ENCODE data around the gene DMD.

Gene DMD

GRCh38 chrX:31224381-31225012 lies 1986.9 kb downstream of the DMD start:
- Histone ChIP-seq H3K27ac (no peak overlapping the region), H4K20me1 (no peaks in the 10 kb centered on the region; the same call in 1 of the 2 replicates), H3K36me3 (peaks cover 9% of the 10 kb centered on the region; the same call in 1 of the 2 replicates), H3K4me1 (peaks cover 8% of the 10 kb centered on the region; the same call in 1 of the 2 replicates), H3K4me3 (no peak overlapping the region), H3K27me3 (peaks cover 91% of the 10 kb centered on the region), H3K9me3 (peaks cover 5% of the 10 kb centered on the region; the same call in 1 of the 2 replicates), H3K4me2 (no peak overlapping the region), H3K9ac (no peak overlapping the region)
- TF ChIP-seq Cebpa-rat (IDR thresholded peaks at IDR 0.05) = no peak

DNA sequence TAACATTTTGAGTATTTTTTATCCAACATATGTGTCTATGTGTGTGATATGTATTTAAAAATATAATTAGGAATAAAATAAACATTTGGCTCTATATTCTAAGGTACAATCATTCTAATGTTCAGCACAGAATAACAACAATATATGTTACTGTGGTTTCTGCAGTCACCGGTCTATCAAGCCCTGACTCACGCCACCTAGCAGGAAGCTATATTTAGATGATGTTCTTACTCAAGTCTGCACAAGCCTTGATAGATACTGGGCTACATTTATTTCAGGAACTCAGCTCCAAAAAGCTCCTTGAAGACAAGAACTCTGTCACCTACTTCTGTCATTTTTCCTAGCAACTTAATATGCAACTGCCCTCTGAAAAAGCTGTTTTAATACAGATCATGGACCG lies 1987.5 kb downstream of the DMD start:
- Histone ChIP-seq H3K9ac (no peak overlapping the region), H3K4me1 (peaks cover 8% of the 10 kb centered on the region; the same call in 1 of the 2 replicates), H3K9me3 (peaks cover 10% of the 10 kb centered on the region; the same call in 1 of the 2 replicates), H3K4me3 (no peak overlapping the region), H3K4me2 (no peak overlapping the region), H3K27me3 (peaks cover 91% of the 10 kb centered on the region), H4K20me1 (no peaks in the 10 kb centered on the region; the same call in 1 of the 2 replicates), H3K36me3 (peaks cover 9% of the 10 kb centered on the region; the same call in 1 of the 2 replicates), H3K27ac (no peak overlapping the region)
- no peak for TF ChIP-seq Cebpa-rat (IDR thresholded peaks at IDR 0.05)

DNA sequence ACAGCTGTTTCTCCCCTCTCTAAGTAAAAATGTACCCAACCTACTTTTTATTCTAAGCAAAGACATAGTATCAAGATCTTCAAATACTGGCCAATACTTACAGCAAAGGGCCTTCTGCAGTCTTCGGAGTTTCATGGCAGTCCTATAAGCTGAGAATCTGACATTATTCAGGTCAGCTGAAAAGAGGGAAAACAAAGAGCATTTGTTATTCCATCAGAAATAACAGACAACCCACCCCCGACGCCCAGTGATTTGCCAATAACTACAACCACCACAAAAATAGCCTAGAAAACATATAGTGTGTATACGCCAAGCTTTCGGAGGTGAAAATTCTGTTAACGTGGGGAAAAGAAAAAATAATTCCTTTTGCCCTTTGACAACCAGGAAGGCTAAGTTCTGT lies 1988.4 kb downstream of the DMD start:
- H3K4me1 ChIP-seq = peaks cover 8% of the 10 kb centered on the region; the same call in 1 of the 2 replicates
- H4K20me1 ChIP-seq = no peaks in the 10 kb centered on the region
- no peak for TF ChIP-seq Cebpa-rat (IDR thresholded peaks at IDR 0.05)

DNA sequence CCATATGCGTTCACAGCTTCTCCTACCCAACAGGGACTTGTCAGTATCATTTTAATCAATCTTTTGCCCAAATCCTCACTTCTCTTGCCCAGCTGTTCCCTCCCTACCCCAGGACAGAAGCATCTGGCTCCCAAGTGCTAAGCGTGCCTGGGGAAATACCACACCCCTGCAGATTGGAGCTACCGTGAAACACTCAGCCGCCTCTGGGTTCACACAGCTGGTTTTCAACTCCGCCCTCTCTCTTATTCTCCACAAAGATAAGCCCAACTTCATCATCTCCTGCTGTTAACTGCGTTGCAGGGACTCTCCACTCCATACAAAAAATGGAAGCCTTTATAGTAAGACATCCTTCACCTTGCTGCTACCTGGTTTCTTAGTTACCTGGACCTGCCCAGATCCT lies 1992.2 kb downstream of the DMD start:
- Histone ChIP-seq H3K4me2 (no peak overlapping the region), H4K20me1 (0 out of 2 replicates have a peak, but pooled peaks cover 10% of the 10 kb centered on the region), H3K27ac (no peak overlapping the region), H3K4me1 (peaks cover 17% of the 10 kb centered on the region; the same call in 1 of the 2 replicates), H3K27me3 (peaks cover 83% of the 10 kb centered on the region), H3K4me3 (no peak overlapping the region), H3K9ac (no peak overlapping the region), H3K36me3 (peaks cover 5% of the 10 kb centered on the region; the same call in 1 of the 2 replicates), H3K9me3 (peaks cover 6% of the 10 kb centered on the region; the same call in 1 of the 2 replicates)
- TF ChIP-seq Cebpa-rat (IDR thresholded peaks at IDR 0.05) = no peak

More for the DNA sequence above, 1988.4 kb downstream of the DMD start:
- Histone ChIP-seq H3K9ac (no peak overlapping the region), H3K9me3 (peaks cover 10% of the 10 kb centered on the region; the same call in 1 of the 2 replicates), H3K4me3 (no peak overlapping the region), H3K27ac (no peak overlapping the region), H3K4me2 (no peak overlapping the region), H3K27me3 (peaks cover 90% of the 10 kb centered on the region), H3K36me3 (peaks cover 9% of the 10 kb centered on the region; the same call in 1 of the 2 replicates)

- peak overlapping the region; percentile 10; the same call in 1 of the 2 replicates for H3K4me2 ChIP-seq
- peaks cover 35% of the 10 kb centered on the region for H3K4me1 ChIP-seq
- peaks cover 5% of the 10 kb centered on the region; the same call in 1 of the 2 replicates for H3K36me3 ChIP-seq
- H3K4me3 ChIP-seq = no peak overlapping the region
- no peak overlapping the region for H3K27ac ChIP-seq
- H3K9ac ChIP-seq = no peak overlapping the region
- H4K20me1 ChIP-seq = peaks cover 15% of the 10 kb centered on the region; the same call in 1 of the 2 replicates
- TF ChIP-seq Cebpa-rat (IDR thresholded peaks at IDR 0.05) = no peak
- H3K27me3 ChIP-seq = peaks cover 79% of the 10 kb centered on the region
- H3K9me3 ChIP-seq = peaks cover 6% of the 10 kb centered on the region; the same call in 1 of the 2 replicates
Measured at GRCh38 chrX:31217084-31217483, 1994.3 kb downstream of the DMD start.

DNA sequence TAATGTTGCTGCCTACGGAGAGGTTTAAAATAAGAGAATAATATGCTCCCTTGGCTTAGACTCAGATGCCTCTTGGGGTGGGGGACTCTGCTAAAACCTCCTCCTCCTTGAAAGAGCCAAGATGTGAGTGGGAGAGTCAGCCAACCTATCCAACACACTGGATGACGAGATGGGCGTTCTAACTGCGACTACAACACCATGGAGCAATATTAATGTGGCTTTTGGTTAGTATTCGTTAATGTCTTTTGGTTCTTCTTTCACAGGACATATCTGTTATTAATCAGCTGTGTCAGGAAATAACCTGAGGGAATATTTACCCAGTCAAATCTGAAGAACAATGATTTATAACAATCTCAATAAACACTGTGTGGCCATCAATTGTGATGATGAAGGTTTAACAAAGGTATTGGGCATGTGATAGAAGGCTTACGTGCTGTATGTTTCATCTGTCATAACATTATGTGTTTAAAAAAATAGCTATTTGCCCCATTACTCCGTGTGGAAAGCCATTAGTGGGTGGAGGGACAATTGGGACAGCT lies 1996.0 kb downstream of the DMD start:
- no peak overlapping the region for H3K4me3 ChIP-seq
- peaks cover 15% of the 10 kb centered on the region; the same call in 1 of the 2 replicates for H4K20me1 ChIP-seq
- peaks cover 3% of the 10 kb centered on the region; the same call in 1 of the 2 replicates for H3K36me3 ChIP-seq
- no peak overlapping the region for H3K27ac ChIP-seq
- H3K4me1 ChIP-seq = peaks cover 42% of the 10 kb centered on the region
- peaks cover 78% of the 10 kb centered on the region for H3K27me3 ChIP-seq
- H3K9me3 ChIP-seq = peaks cover 6% of the 10 kb centered on the region; the same call in 1 of the 2 replicates
- no peak overlapping the region for H3K4me2 ChIP-seq
- TF ChIP-seq Cebpa-rat (IDR thresholded peaks at IDR 0.05) = no peak
- no peak overlapping the region for H3K9ac ChIP-seq

DNA sequence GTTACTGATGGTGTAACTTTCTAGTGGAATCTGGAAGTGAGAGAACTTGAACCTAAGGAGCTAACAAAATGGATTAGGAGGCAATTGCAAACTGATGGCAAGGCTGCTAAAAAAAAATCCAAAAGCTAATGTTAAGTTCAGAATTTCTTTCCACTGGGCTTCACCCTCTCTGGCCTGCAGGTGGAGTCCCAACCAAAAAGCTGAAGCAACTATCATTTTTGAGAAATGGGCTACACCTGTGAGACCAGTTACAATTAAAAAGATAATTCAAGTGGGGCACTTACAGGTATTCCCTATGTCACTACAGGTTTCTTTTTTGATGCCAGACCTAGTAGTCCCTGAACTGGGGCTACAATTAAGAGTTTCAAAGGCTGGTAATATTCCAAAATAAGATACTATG lies 1997.4 kb downstream of the DMD start:
- Histone ChIP-seq H3K36me3 (peaks cover 6% of the 10 kb centered on the region), H3K4me2 (no peak overlapping the region), H4K20me1 (peaks cover 15% of the 10 kb centered on the region; the same call in 1 of the 2 replicates), H3K4me1 (peaks cover 42% of the 10 kb centered on the region), H3K27ac (no peak overlapping the region), H3K4me3 (no peak overlapping the region), H3K27me3 (peaks cover 78% of the 10 kb centered on the region), H3K9ac (no peak overlapping the region), H3K9me3 (no peaks in the 10 kb centered on the region)
- no peak for TF ChIP-seq Cebpa-rat (IDR thresholded peaks at IDR 0.05)

DNA sequence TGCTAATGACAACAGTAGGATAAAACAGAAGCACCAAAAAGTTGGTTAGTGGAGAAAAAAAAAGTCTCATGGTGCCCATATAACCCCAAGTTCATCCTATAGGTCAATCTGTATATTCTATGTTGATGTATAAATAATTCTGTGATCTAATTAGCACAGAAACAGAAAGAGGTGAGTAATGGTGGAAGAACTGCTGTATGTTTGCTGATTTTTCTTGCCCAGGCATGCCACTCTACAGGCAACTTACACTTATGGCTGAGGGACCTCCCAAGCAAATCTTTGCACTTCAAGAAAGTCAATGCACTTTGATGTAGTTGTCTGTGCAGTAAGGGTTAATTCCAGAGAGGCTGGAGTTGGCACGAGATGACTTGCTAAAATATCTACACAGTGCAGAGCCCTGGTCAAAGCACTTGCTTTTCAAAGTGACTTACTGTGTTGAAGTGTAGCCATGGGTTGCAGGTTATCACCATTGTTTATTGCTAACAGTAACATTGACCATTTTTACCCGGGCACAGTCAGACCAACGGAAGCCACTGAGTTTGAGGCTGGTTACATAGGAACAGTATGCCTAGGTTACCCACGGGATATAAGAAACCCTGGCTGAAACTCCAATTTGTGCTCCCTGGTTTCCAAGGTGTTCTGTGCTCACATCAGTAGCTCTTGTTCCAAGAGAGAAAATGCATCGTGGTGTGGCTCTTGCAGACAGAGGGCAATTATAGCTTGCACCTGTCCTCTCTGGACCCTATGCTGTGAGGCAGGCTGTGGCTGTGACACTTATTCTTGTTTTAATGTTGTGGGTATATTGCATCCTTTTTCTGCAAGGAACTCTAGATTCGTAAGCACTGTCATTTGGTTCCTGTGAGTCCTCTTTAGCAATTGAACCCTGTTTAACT lies 1998.2 kb downstream of the DMD start:
- peaks cover 13% of the 10 kb centered on the region for H3K36me3 ChIP-seq
- H3K4me3 ChIP-seq = no peak overlapping the region

GRCh38 chrX:31209005-31209628 lies 2002.2 kb downstream of the DMD start:
- H3K27me3 ChIP-seq = peaks cover 91% of the 10 kb centered on the region

More for the DNA sequence above, 1998.2 kb downstream of the DMD start:
- peaks cover 15% of the 10 kb centered on the region; the same call in 1 of the 2 replicates for H4K20me1 ChIP-seq
- H3K4me2 ChIP-seq = no peak overlapping the region
- H3K9ac ChIP-seq = no peak overlapping the region
- H3K27me3 ChIP-seq = peaks cover 78% of the 10 kb centered on the region
- no peak overlapping the region for H3K27ac ChIP-seq
- H3K9me3 ChIP-seq = no peaks in the 10 kb centered on the region
- no peak for TF ChIP-seq Cebpa-rat (IDR thresholded peaks at IDR 0.05)
- peaks cover 42% of the 10 kb centered on the region for H3K4me1 ChIP-seq

More at GRCh38 chrX:31209005-31209628, 2002.2 kb downstream of the DMD start:
- no peak overlapping the region for H3K4me2 ChIP-seq
- H3K9ac ChIP-seq = no peak overlapping the region
- H3K9me3 ChIP-seq = no peaks in the 10 kb centered on the region
- no peak for TF ChIP-seq Cebpa-rat (IDR thresholded peaks at IDR 0.05)
- peaks cover 37% of the 10 kb centered on the region for H3K36me3 ChIP-seq
- H3K4me1 ChIP-seq = peaks cover 34% of the 10 kb centered on the region
- H3K27ac ChIP-seq = no peak overlapping the region
- peaks cover 6% of the 10 kb centered on the region; the same call in 1 of the 2 replicates for H4K20me1 ChIP-seq
- no peak overlapping the region for H3K4me3 ChIP-seq
